Calu3 (cell line): ENCODE results near the gene CCDC183. TPM values are rescaled to one million over a fixed set of nuclear protein-coding genes. Genes with fewer than 3 reads are reported as not detected.
A peak's percentile ranks its signal among the peaks of the same experiment; 100 is the strongest.

Source experiments
- BruUV-seq: library from RNA; stranded (reverse); fragments of 400-500 nt; replicated peaks from 2 replicates; lab custom pipeline; 2021; lab: Mats Ljungman, UMichigan
- CTCF ChIA-PET: fragments of 300-600 bp; sonication (Branson Sonifier 250); formaldehyde crosslinking; loops from one replicate; lab custom pipeline; 2022; ENCODE audit warnings: antibody characterized with exemption; lab: Charles Lee
- DNase-seq: peaks from one replicate; pipeline ENCODE4 v3.0.0; 2022
- H3K27ac Mint-ChIP-seq: one replicate; pipeline ENCODE4 v1.8.0; 2022; ENCODE audit warnings: mixed read lengths; ENCODE audit not compliant: unreplicated experiment
- H3K27me3 Mint-ChIP-seq: one replicate; pipeline ENCODE4 v1.8.0; 2022; ENCODE audit warnings: mixed read lengths; ENCODE audit not compliant: unreplicated experiment
- H3K36me3 Mint-ChIP-seq: one replicate; pipeline ENCODE4 v1.8.0; 2022; ENCODE audit warnings: mild to moderate bottlenecking, moderate library complexity, mixed read lengths; ENCODE audit not compliant: insufficient read depth, unreplicated experiment
- H3K4me1 Mint-ChIP-seq: one replicate; pipeline ENCODE4 v1.8.0; 2022; ENCODE audit warnings: mild to moderate bottlenecking, low read depth, mixed read lengths; ENCODE audit not compliant: unreplicated experiment
- H3K4me3 Mint-ChIP-seq: one replicate; pipeline ENCODE4 v1.8.0; 2022; ENCODE audit warnings: mild to moderate bottlenecking, low read depth, moderate library complexity, mixed read lengths; ENCODE audit not compliant: unreplicated experiment
- H3K9me3 Mint-ChIP-seq: one replicate; pipeline ENCODE4 v1.8.0; 2022; ENCODE audit warnings: low read depth, mixed read lengths; ENCODE audit not compliant: unreplicated experiment
- intact Hi-C: fragments of 100-400 bp; cut with micrococcal nuclease; formaldehyde crosslinking; loops from one replicate; pipeline ENCODE4 v1.10.0; 2022; ENCODE audit not compliant: unreplicated experiment
- total RNA-seq: library from RNA; stranded (reverse); gene quantifications from 2 replicates; pipeline ENCODE4 v1.2.3, GENCODE V29; 2022
- TF ChIP-seq, protein P1 (sequence below): fragments of 200-600 bp; IDR thresholded peaks from one replicate; pipeline ENCODE4 v1.8.0; 2022; ENCODE audit warnings: antibody characterized with exemption; ENCODE audit not compliant: unreplicated experiment

CCDC183 gene
- total RNA-seq, 1 experiment from 2014 or later = 0.38 TPM

DNA sequence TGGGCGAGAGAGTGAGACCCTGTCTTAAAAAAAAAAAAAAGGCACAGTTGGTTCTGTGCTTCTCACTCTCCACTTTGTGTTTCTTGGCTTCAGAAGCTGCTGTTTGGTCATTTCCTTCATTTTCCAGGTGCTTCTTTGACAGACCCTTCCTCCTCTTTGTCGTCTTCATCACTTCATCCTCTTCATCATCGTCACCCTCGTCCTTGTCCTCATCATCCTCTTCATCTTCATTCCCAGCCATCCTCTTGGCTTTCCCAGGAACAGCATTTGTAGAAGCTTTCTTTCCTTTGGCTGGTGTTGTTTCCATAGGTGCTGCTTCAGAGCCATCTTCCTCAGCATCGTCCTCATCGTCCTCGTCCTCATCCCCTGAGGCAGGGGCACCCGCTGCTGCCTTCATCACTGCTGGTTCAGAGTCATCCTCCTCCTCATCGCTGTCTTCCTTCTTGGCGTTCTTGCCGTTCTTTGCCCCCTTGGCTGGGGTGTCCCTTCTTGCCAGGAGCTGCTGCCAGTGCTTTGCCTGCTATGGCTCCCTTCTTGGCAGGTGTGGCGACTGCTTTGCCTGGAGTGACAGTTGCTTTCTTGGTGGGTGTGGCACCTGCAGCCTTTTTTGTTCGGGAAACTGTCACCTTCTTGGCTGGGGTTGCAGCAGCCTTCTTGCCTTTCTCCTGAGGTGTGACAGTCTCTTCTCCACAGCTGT is 18.7 kb downstream of the CCDC183 start:
- peaks cover 4% of the 10 kb centered on the region for H3K4me1 Mint-ChIP-seq
- DNase-seq = no peak
- no peak overlapping the region for H3K4me3 Mint-ChIP-seq
- BruUV-seq = no TSS peak
- no peaks in the 10 kb centered on the region for H3K9me3 Mint-ChIP-seq
- peaks cover 50% of the 10 kb centered on the region for H3K36me3 Mint-ChIP-seq
- TF ChIP-seq, protein P1, sequence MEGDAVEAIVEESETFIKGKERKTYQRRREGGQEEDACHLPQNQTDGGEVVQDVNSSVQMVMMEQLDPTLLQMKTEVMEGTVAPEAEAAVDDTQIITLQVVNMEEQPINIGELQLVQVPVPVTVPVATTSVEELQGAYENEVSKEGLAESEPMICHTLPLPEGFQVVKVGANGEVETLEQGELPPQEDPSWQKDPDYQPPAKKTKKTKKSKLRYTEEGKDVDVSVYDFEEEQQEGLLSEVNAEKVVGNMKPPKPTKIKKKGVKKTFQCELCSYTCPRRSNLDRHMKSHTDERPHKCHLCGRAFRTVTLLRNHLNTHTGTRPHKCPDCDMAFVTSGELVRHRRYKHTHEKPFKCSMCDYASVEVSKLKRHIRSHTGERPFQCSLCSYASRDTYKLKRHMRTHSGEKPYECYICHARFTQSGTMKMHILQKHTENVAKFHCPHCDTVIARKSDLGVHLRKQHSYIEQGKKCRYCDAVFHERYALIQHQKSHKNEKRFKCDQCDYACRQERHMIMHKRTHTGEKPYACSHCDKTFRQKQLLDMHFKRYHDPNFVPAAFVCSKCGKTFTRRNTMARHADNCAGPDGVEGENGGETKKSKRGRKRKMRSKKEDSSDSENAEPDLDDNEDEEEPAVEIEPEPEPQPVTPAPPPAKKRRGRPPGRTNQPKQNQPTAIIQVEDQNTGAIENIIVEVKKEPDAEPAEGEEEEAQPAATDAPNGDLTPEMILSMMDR = no peak
- CTCF ChIA-PET = interaction anchor here (0.7 kb wide), 1 partner anchor 343 kb away, joined by 3 read pairs; no protein-coding TSS in a partner anchor
- intact Hi-C loops = no loop called here
- H3K27me3 Mint-ChIP-seq = no peaks in the 10 kb centered on the region
- peak overlapping the region; percentile 3 for H3K27ac Mint-ChIP-seq

GRCh38 chr9:136815422-136815782 is 19.3 kb downstream of the CCDC183 start:
- TF ChIP-seq, protein P1 = no peak
- intact Hi-C loops = no loop called here
- H3K27me3 Mint-ChIP-seq = no peaks in the 10 kb centered on the region
- CTCF ChIA-PET = no interaction called here
- peaks cover 50% of the 10 kb centered on the region for H3K36me3 Mint-ChIP-seq
- no peaks in the 10 kb centered on the region for H3K4me1 Mint-ChIP-seq
- no peak overlapping the region for H3K4me3 Mint-ChIP-seq
- BruUV-seq = no TSS peak
- H3K27ac Mint-ChIP-seq = no peak overlapping the region
- no peak for DNase-seq
- no peaks in the 10 kb centered on the region for H3K9me3 Mint-ChIP-seq

DNA sequence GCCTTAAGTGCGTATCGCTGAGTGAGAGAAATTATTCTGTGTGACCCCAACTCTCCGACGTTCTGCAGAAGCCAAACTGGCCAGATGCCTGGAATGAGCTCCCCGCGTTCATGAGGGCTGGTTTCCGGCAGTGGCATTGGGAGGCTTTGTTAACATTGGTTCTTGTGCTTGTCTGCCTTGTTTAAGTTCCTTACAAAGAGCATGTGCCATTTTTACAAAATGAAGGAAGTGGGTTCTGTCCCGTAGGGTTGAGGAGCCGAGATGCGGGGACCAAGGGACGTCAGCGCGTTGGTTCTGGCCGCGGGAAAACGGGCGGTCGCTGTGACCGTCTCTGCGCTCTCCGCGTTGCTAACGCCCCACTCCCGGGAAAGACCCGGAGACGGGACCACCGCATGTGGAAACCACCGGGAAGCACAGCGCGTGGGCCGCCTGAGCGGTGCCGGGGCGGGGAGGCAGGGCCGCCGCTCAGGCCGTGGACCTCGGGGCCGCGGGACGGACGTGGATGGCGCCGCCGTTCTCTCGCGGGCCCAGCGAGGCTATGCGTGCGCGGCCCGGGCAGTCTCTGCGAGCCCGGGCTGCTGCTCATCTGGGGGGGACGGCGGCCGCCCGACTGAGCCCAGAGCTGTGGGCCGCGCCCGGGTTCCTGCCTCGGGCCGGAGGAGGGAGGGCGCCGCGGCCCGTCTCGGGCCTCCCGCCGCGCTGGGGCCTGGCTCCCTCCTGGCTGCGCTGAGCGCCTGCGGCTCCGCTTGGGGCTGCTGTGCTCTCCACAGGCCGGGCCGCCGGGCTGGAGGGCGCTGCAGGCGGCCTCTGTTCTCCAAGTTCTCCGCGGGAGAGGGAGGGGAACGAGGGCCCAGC is 25.1 kb downstream of the CCDC183 start:
- Mint-ChIP-seq H3K27ac (no peak overlapping the region), H3K9me3 (no peaks in the 10 kb centered on the region), H3K4me3 (no peak overlapping the region), H3K27me3 (no peaks in the 10 kb centered on the region), H3K36me3 (peaks cover 33% of the 10 kb centered on the region), H3K4me1 (no peaks in the 10 kb centered on the region)
- DNase-seq = no peak
- intact Hi-C loops = no loop called here
- TF ChIP-seq, protein P1 = no peak
- CTCF ChIA-PET = no interaction called here
- BruUV-seq = no TSS peak

DNA sequence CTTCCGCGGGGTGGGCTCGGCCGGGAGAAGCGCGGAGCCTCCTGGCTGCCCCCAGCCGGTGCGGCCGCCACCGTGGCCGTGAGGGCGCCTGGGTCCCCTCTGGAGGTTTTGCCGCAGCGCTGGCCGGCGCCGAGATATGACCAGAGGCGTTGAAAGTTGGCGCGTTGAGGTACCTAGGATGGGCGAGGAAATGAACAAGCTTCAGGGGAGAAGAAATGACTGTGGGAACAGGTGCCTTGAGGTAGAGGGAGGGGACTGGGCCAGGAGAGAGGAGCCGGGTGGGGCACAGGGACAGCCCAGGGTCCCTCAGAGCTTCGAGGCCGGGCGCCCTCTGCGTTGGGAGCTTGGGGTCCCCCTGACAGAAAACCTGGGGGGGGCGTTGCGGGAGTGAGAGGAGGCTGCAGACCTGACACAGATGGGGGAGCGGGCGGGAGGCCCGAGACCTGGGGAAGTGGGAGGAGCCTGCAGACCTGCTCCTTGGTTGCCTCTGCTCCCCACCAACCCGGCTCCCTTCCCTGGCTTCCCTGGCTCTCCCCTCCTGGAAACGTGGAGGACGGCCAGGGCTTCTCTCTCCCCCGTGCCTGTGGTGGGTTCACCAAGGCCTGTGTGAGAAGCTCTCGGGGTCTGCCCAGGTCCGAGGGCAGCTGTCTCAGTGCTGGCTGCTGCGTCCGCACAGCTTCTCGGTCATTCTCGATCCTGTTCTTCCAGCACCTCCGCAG is 25.8 kb downstream of the CCDC183 start:
- no TSS peak for BruUV-seq
- H3K27ac Mint-ChIP-seq = no peak overlapping the region
- CTCF ChIA-PET = no interaction called here
- intact Hi-C loops = no loop called here
- no peaks in the 10 kb centered on the region for H3K9me3 Mint-ChIP-seq
- H3K4me1 Mint-ChIP-seq = no peaks in the 10 kb centered on the region
- H3K27me3 Mint-ChIP-seq = no peaks in the 10 kb centered on the region
- H3K36me3 Mint-ChIP-seq = peaks cover 25% of the 10 kb centered on the region
- TF ChIP-seq, protein P1 = no peak
- DNase-seq = no peak
- H3K4me3 Mint-ChIP-seq = no peak overlapping the region
